Uterus (tissue), 4 donors: ENCODE data around the gene MPG. TPM values are rescaled to one million over a fixed set of nuclear protein-coding genes. Genes with fewer than 3 reads are reported as not detected.

ENCODE experiments used
- DNase-seq, 2 donors: peaks; one replicate each; pipeline ENCODE4 v3.0.0-alpha.2; 2019 to 2020
- H3K27ac ChIP-seq, 2 donors: fragments of 200-600 bp; sonication (generic); 1 replicate in 1 of 2; 2 replicates in 1 of 2; pipeline ENCODE4 v1.5.1; 2016 to 2018
- H3K27me3 ChIP-seq, 2 donors: fragments of 200-600 bp; sonication (generic); one replicate each; pipeline ENCODE4 v1.5.1; 2018 to 2019; ENCODE audit warnings: control low read depth in 1 of 2
- H3K36me3 ChIP-seq, 2 donors: fragments of 200-600 bp; sonication (generic); one replicate each; pipeline ENCODE4 v1.5.1; 2019; ENCODE audit warnings: control low read depth in 1 of 2
- H3K4me1 ChIP-seq, 2 donors: fragments of 200-600 bp; sonication (generic); one replicate each; pipeline ENCODE4 v1.5.1; 2018 to 2019; ENCODE audit warnings: control low read depth in 1 of 2
- H3K4me3 ChIP-seq, 2 donors: fragments of 200-600 bp; sonication (generic); 1 replicate in 1 of 2; 2 replicates in 1 of 2; pipeline ENCODE4 v1.5.1; 2018 to 2019; ENCODE audit warnings: mild to moderate bottlenecking in 1 of 2
- H3K9me3 ChIP-seq, 2 donors: fragments of 200-600 bp; sonication (generic); one replicate each; pipeline ENCODE4 v1.5.1; 2019; ENCODE audit warnings: control low read depth in 1 of 2
- CTCF ChIP-seq, 4 experiments: fragments of 200-600 bp in 2 of 4; fragments of 450-650 bp in 2 of 4; sonication (generic) in 2 of 4; IDR thresholded peaks; one replicate each; pipeline ENCODE4 v1.5.1; 2016 to 2019; ENCODE audit warnings: antibody characterized with exemption in 4 of 4, mild to moderate bottlenecking in 2 of 4, moderate library complexity in 1 of 4
- POLR2A ChIP-seq, 2 donors: fragments of 450-650 bp; IDR thresholded peaks; one replicate each; pipeline ENCODE4 v1.6.1; 2016; ENCODE audit warnings: antibody characterized with exemption in 2 of 2, mild to moderate bottlenecking in 1 of 2, moderate library complexity in 1 of 2
- intact Hi-C: fragments of 100-400 bp; cut with DNase I; formaldehyde crosslinking; loops from one replicate; pipeline ENCODE4 v1.15.1; 2023; ENCODE audit warnings: low total_unique reads
- total RNA-seq, 4 donors: library from RNA; depleted of rRNA in 3 of 4; stranded (reverse); fragments of >200 nt in 3 of 4; gene quantifications; one replicate each; pipeline versions ENCODE4 v1.1.0 to v1.2.4, GENCODE V29; 2014 to 2023
- donor health status: DM: yes; HTN: yes; CAD: no.

MPG gene
- total RNA-seq, 4 donors from 2014 or later: 35.7 to 305 (median 63.7) TPM

- Histone ChIP-seq H3K27me3 (no peaks in the 10 kb centered on the region), H3K4me3 (no peak overlapping the region), H3K36me3 (no peaks in the 10 kb centered on the region), H3K9me3 (no peaks in the 10 kb centered on the region), H3K27ac (no peak overlapping the region), H3K4me1 (no peaks in the 10 kb centered on the region)
- TF ChIP-seq POLR2A (IDR thresholded peaks at IDR 0.05) (no peak), CTCF (IDR thresholded peaks at IDR 0.05) (no peak)
- no peak for DNase-seq
- intact Hi-C loops: no loop called here
These were observed 20.3 kb upstream of the MPG start for GRCh38 chr16:57711-58110.

- no peak for TF ChIP-seq POLR2A (IDR thresholded peaks at IDR 0.05)
- TF ChIP-seq CTCF (IDR thresholded peaks at IDR 0.05): no peak
- H3K36me3 ChIP-seq: no peaks in the 10 kb centered on the region
- no peaks in the 10 kb centered on the region for H3K27me3 ChIP-seq
- H3K4me3 ChIP-seq: no peak overlapping the region
- intact Hi-C loops: no loop called here
- no peaks in the 10 kb centered on the region for H3K9me3 ChIP-seq
- no peak overlapping the region for H3K27ac ChIP-seq
- no peaks in the 10 kb centered on the region for H3K4me1 ChIP-seq
- no peak for DNase-seq
These were observed 19.3 kb upstream of the MPG start for GRCh38 chr16:58491-59439.

- Histone ChIP-seq H3K9me3 (no peaks in the 10 kb centered on the region), H3K4me3 (no peak overlapping the region), H3K36me3 (no peaks in the 10 kb centered on the region), H3K27me3 (no peaks in the 10 kb centered on the region), H3K4me1 (no peaks in the 10 kb centered on the region), H3K27ac (no peak overlapping the region)
- intact Hi-C loops: no loop called here
- no peak for DNase-seq
- no peak for TF ChIP-seq POLR2A (IDR thresholded peaks at IDR 0.05)
- no peak for TF ChIP-seq CTCF (IDR thresholded peaks at IDR 0.05)
These were observed 18.5 kb upstream of the MPG start for GRCh38 chr16:59440-60059.

GRCh38 chr16:60166-60565, 17.9 kb upstream of the MPG start:
- no peaks in the 10 kb centered on the region for H3K36me3 ChIP-seq

More at GRCh38 chr16:60166-60565, 17.9 kb upstream of the MPG start:
- H3K27ac ChIP-seq: no peak overlapping the region
- H3K4me3 ChIP-seq: no peak overlapping the region
- intact Hi-C loops: no loop called here
- H3K27me3 ChIP-seq: no peaks in the 10 kb centered on the region
- no peaks in the 10 kb centered on the region for H3K9me3 ChIP-seq
- DNase-seq: peak in 1 of 2 donors; percentile 28
- TF ChIP-seq POLR2A (IDR thresholded peaks at IDR 0.05): no peak
- no peak for TF ChIP-seq CTCF (IDR thresholded peaks at IDR 0.05)
- H3K4me1 ChIP-seq: no peaks in the 10 kb centered on the region
